ENCODE measurements around the gene CTAGE15. TPM values are rescaled to one million over a fixed set of nuclear protein-coding genes. Genes with fewer than 3 reads are reported as not detected.
"Not testable (repeated sequence)": the region's sequence is repeated elsewhere in the genome, so short reads cannot be mapped to it uniquely, and the experiment has no call there.

CTAGE15 gene
- total and polyA plus RNA-seq, 4 donors: 0.99 TPM; not detected in 3

- WGBS, 2 donors: 0% methylated on average over 2 to 3 of the region's 6 CpGs
- ATAC-seq (ENCODE audit: low FRiP score): peak; percentile 84
- H3K4me1 ChIP-seq (ENCODE audit: control insufficient read depth in 1 of 2, insufficient read depth in 2 of 2, low read length in 2 of 2); H3K36me3 ChIP-seq (ENCODE audit: control insufficient read depth in 1 of 2, insufficient read depth in 2 of 2, low read length in 1 of 2); DNase-seq; intact Hi-C loops (cut with DNase I); H3K27me3 ChIP-seq (ENCODE audit: control insufficient read depth in 1 of 2, insufficient read depth in 2 of 2, low read length in 1 of 2); H3K27ac ChIP-seq (ENCODE audit: low read depth in 1 of 2, low read length in 2 of 2); H3K9me3 ChIP-seq (ENCODE audit: control insufficient read depth, low read length); H3K4me3 ChIP-seq (ENCODE audit: low read length in 2 of 2): not testable (repeated sequence)
Measured at GRCh38 chr7:143563306-143563705, 8.3 kb upstream of the CTAGE15 start.

- H3K4me1 ChIP-seq (ENCODE audit: control insufficient read depth in 1 of 2, insufficient read depth in 2 of 2, low read length in 2 of 2); H3K4me3 ChIP-seq (ENCODE audit: low read length in 2 of 2); H3K27me3 ChIP-seq (ENCODE audit: control insufficient read depth in 1 of 2, insufficient read depth in 2 of 2, low read length in 1 of 2); H3K36me3 ChIP-seq (ENCODE audit: control insufficient read depth in 1 of 2, insufficient read depth in 2 of 2, low read length in 1 of 2); intact Hi-C loops (cut with DNase I); H3K9me3 ChIP-seq (ENCODE audit: control insufficient read depth, low read length); H3K27ac ChIP-seq (ENCODE audit: low read depth in 1 of 2, low read length in 2 of 2); ATAC-seq (ENCODE audit: low FRiP score); DNase-seq: not testable (repeated sequence)
- WGBS, 2 donors: no CpG with 5 or more reads among the region's 1 CpG
Measured at GRCh38 chr7:143566001-143566400, 5.6 kb upstream of the CTAGE15 start.

- H3K27me3 ChIP-seq (ENCODE audit: control insufficient read depth in 1 of 2, insufficient read depth in 2 of 2, low read length in 1 of 2); H3K4me3 ChIP-seq (ENCODE audit: low read length in 2 of 2); intact Hi-C loops (cut with DNase I); ATAC-seq (ENCODE audit: low FRiP score); H3K4me1 ChIP-seq (ENCODE audit: control insufficient read depth in 1 of 2, insufficient read depth in 2 of 2, low read length in 2 of 2); H3K36me3 ChIP-seq (ENCODE audit: control insufficient read depth in 1 of 2, insufficient read depth in 2 of 2, low read length in 1 of 2); DNase-seq; H3K27ac ChIP-seq (ENCODE audit: low read depth in 1 of 2, low read length in 2 of 2); H3K9me3 ChIP-seq (ENCODE audit: control insufficient read depth, low read length): not testable (repeated sequence)
- 71 to 72% methylated on average over 2 of the region's 3 CpGs for WGBS, 2 donors
Measured at GRCh38 chr7:143588183-143588582, 16.6 kb downstream of the CTAGE15 start.

- H3K9me3 ChIP-seq (ENCODE audit: control insufficient read depth, low read length); H3K27ac ChIP-seq (ENCODE audit: low read depth in 1 of 2, low read length in 2 of 2); H3K36me3 ChIP-seq (ENCODE audit: control insufficient read depth in 1 of 2, insufficient read depth in 2 of 2, low read length in 1 of 2); H3K27me3 ChIP-seq (ENCODE audit: control insufficient read depth in 1 of 2, insufficient read depth in 2 of 2, low read length in 1 of 2); ATAC-seq (ENCODE audit: low FRiP score); H3K4me3 ChIP-seq (ENCODE audit: low read length in 2 of 2); H3K4me1 ChIP-seq (ENCODE audit: control insufficient read depth in 1 of 2, insufficient read depth in 2 of 2, low read length in 2 of 2); intact Hi-C loops (cut with DNase I); DNase-seq: not testable (repeated sequence)
Measured at GRCh38 chr7:143589897-143590296, 18.3 kb downstream of the CTAGE15 start.

- H3K9me3 ChIP-seq (ENCODE audit: control insufficient read depth, low read length): not testable (repeated sequence)
- WGBS, 2 donors: 89 to 98% methylated on average over 4 of the region's 11 CpGs
- peak; percentile 45 for ATAC-seq (ENCODE audit: low FRiP score)
Measured at GRCh38 chr7:143598086-143598485, 26.5 kb downstream of the CTAGE15 start.

GRCh38 chr7:143603549-143603948 is 31.9 kb downstream of the CTAGE15 start:
- H3K36me3 ChIP-seq (ENCODE audit: control insufficient read depth in 1 of 2, insufficient read depth in 2 of 2, low read length in 1 of 2); H3K27ac ChIP-seq (ENCODE audit: low read depth in 1 of 2, low read length in 2 of 2); H3K9me3 ChIP-seq (ENCODE audit: control insufficient read depth, low read length); H3K4me3 ChIP-seq (ENCODE audit: low read length in 2 of 2); H3K4me1 ChIP-seq (ENCODE audit: control insufficient read depth in 1 of 2, insufficient read depth in 2 of 2, low read length in 2 of 2); H3K27me3 ChIP-seq (ENCODE audit: control insufficient read depth in 1 of 2, insufficient read depth in 2 of 2, low read length in 1 of 2); DNase-seq; ATAC-seq (ENCODE audit: low FRiP score); intact Hi-C loops (cut with DNase I): not testable (repeated sequence)
- WGBS, 2 donors: no CpG with 5 or more reads among the region's 2 CpGs

More at GRCh38 chr7:143598086-143598485, 26.5 kb downstream of the CTAGE15 start:
- H3K4me3 ChIP-seq (ENCODE audit: low read length in 2 of 2); H3K27ac ChIP-seq (ENCODE audit: low read depth in 1 of 2, low read length in 2 of 2); H3K36me3 ChIP-seq (ENCODE audit: control insufficient read depth in 1 of 2, insufficient read depth in 2 of 2, low read length in 1 of 2); intact Hi-C loops (cut with DNase I); H3K27me3 ChIP-seq (ENCODE audit: control insufficient read depth in 1 of 2, insufficient read depth in 2 of 2, low read length in 1 of 2); H3K4me1 ChIP-seq (ENCODE audit: control insufficient read depth in 1 of 2, insufficient read depth in 2 of 2, low read length in 2 of 2): not testable (repeated sequence)
- peak in 1 of 2 donors; percentile 25 for DNase-seq

- ATAC-seq (ENCODE audit: low FRiP score); H3K36me3 ChIP-seq (ENCODE audit: control insufficient read depth in 1 of 2, insufficient read depth in 2 of 2, low read length in 1 of 2); intact Hi-C loops (cut with DNase I); H3K9me3 ChIP-seq (ENCODE audit: control insufficient read depth, low read length); H3K4me1 ChIP-seq (ENCODE audit: control insufficient read depth in 1 of 2, insufficient read depth in 2 of 2, low read length in 2 of 2); H3K4me3 ChIP-seq (ENCODE audit: low read length in 2 of 2); H3K27me3 ChIP-seq (ENCODE audit: control insufficient read depth in 1 of 2, insufficient read depth in 2 of 2, low read length in 1 of 2); H3K27ac ChIP-seq (ENCODE audit: low read depth in 1 of 2, low read length in 2 of 2); DNase-seq: not testable (repeated sequence)
- no CpG with 5 or more reads among the region's 1 CpG for WGBS, 2 donors
Measured at GRCh38 chr7:143606088-143606487, 34.5 kb downstream of the CTAGE15 start.

GRCh38 chr7:143615545-143615944 is 43.9 kb downstream of the CTAGE15 start:
- H3K27ac ChIP-seq (ENCODE audit: low read depth in 1 of 2, low read length in 2 of 2); H3K4me3 ChIP-seq (ENCODE audit: low read length in 2 of 2); H3K4me1 ChIP-seq (ENCODE audit: control insufficient read depth in 1 of 2, insufficient read depth in 2 of 2, low read length in 2 of 2); intact Hi-C loops (cut with DNase I); H3K9me3 ChIP-seq (ENCODE audit: control insufficient read depth, low read length); ATAC-seq (ENCODE audit: low FRiP score); DNase-seq; H3K36me3 ChIP-seq (ENCODE audit: control insufficient read depth in 1 of 2, insufficient read depth in 2 of 2, low read length in 1 of 2); H3K27me3 ChIP-seq (ENCODE audit: control insufficient read depth in 1 of 2, insufficient read depth in 2 of 2, low read length in 1 of 2): not testable (repeated sequence)
- WGBS, 2 donors: 98 to 99% methylated on average over 3 of the region's 6 CpGs

- WGBS, 2 donors: no CpG with 5 or more reads among the region's 1 CpG
- H3K4me1 ChIP-seq (ENCODE audit: control insufficient read depth in 1 of 2, insufficient read depth in 2 of 2, low read length in 2 of 2); ATAC-seq (ENCODE audit: low FRiP score); H3K36me3 ChIP-seq (ENCODE audit: control insufficient read depth in 1 of 2, insufficient read depth in 2 of 2, low read length in 1 of 2); intact Hi-C loops (cut with DNase I); DNase-seq; H3K4me3 ChIP-seq (ENCODE audit: low read length in 2 of 2); H3K9me3 ChIP-seq (ENCODE audit: control insufficient read depth, low read length); H3K27me3 ChIP-seq (ENCODE audit: control insufficient read depth in 1 of 2, insufficient read depth in 2 of 2, low read length in 1 of 2); H3K27ac ChIP-seq (ENCODE audit: low read depth in 1 of 2, low read length in 2 of 2): not testable (repeated sequence)
Measured at GRCh38 chr7:143617204-143617603, 45.6 kb downstream of the CTAGE15 start.

All from aorta (tissue), 5 donors.